Kidney (tissue), 14 donors: Measurements from ENCODE around the gene PKD1L1. TPM values are rescaled to one million over a fixed set of nuclear protein-coding genes. Genes with fewer than 3 reads are reported as not detected.

Experiments used
- DNase-seq, 5 donors: peaks; one replicate each; pipeline ENCODE4 v3.0.0-alpha.2; 2013 to 2020
- FAIRE-seq: peaks from 2 replicates; lab custom pipeline; 2012; peaks lifted over from hg19 to GRCh38; lab: Jason Lieb, UNC
- H3K27ac ChIP-seq, 2 donors: one replicate each; pipeline ENCODE4 v1.7.0; 2013; ENCODE audit warnings: low read depth in 2 of 2, low read length in 2 of 2, inconsistent platforms in 1 of 2
- H3K27me3 ChIP-seq: one replicate; pipeline ENCODE4 v1.7.1; 2013; ENCODE audit warnings: low read length, inconsistent platforms; ENCODE audit not compliant: control insufficient read depth, insufficient read depth
- H3K36me3 ChIP-seq, 3 donors: one replicate each; pipeline versions ENCODE4 v1.7.0 to v1.7.1; 2013; ENCODE audit warnings: low read length in 3 of 3, control low read depth in 1 of 3, inconsistent platforms in 1 of 3; ENCODE audit not compliant: insufficient read depth in 3 of 3, control insufficient read depth in 2 of 3
- H3K4me1 ChIP-seq, 3 donors: one replicate each; pipeline versions ENCODE4 v1.7.0 to v1.7.1; 2013; ENCODE audit warnings: low read length in 3 of 3, inconsistent platforms in 1 of 3, low read depth in 1 of 3; ENCODE audit not compliant: control insufficient read depth in 2 of 3, insufficient read depth in 2 of 3
- H3K4me3 ChIP-seq, 3 donors: one replicate each; pipeline versions ENCODE4 v1.7.0 to v1.8.1; 2013; ENCODE audit warnings: low read length in 3 of 3, control low read depth in 1 of 3, inconsistent platforms in 1 of 3
- H3K9ac ChIP-seq, 3 donors: one replicate each; pipeline versions ENCODE4 v1.7.0 to v1.7.1; 2013; ENCODE audit warnings: low read length in 3 of 3, control low read depth in 1 of 3, inconsistent platforms in 1 of 3
- H3K9me3 ChIP-seq, 3 donors: one replicate each; pipeline versions ENCODE4 v1.7.0 to v1.7.1; 2013; ENCODE audit warnings: low read length in 3 of 3, control low read depth in 1 of 3, inconsistent platforms in 1 of 3; ENCODE audit not compliant: control insufficient read depth in 2 of 3, insufficient read depth in 1 of 3
- CTCF ChIP-seq: IDR thresholded peaks from 3 replicates; pipeline ENCODE4 v1.5.1; 2012; ENCODE audit warnings: mild to moderate bottlenecking, moderate library complexity, borderline replicate concordance; ENCODE audit not compliant: insufficient read depth; ENCODE audit errors: extremely low read depth
- intact Hi-C: fragments of 100-400 bp; cut with DNase I; formaldehyde crosslinking; loops from one replicate; pipeline ENCODE4 v1.11.1; 2022
- polyA plus RNA-seq: library from polyadenylated mRNA; stranded (reverse); fragments of 350-450 nt; fragmentation: Illumina TruSeq; extraction: RNeasy Lipid Tissue Mini Kit (QIAGEN cat#74804); gene quantifications from one replicate; pipeline ENCODE4 v1.2.3, GENCODE V29; 2014; ENCODE audit warnings: low read depth, low replicate concordance; ENCODE audit not compliant: insufficient read depth
- total RNA-seq: library from RNA; stranded (reverse); fragmentation: NEBNext Ultra II Directional; extraction: Animal tissue kit (Norgen Biotek cat#: 25700); gene quantifications from one replicate; pipeline ENCODE4 v1.2.1, GENCODE V29; 2021
- donor health status: control.
- donor health status: control.
- donor health status: control.
- donor health status: control.
- donor health status: control.
- donor health status: DM: yes; HTN: yes; CAD: no.
- donor health status: Normal renal cell carcinoma (clear cell type).

PKD1L1 gene
- total and polyA plus RNA-seq, 2 donors from 2014 or later, result 0.32 to 0.82 TPM

- intact Hi-C loops, result no loop called here
- Histone ChIP-seq H3K9me3 (no peaks in the 10 kb centered on the region), H3K27ac (no peak overlapping the region), H3K4me3 (no peak overlapping the region), H3K27me3 (no peaks in the 10 kb centered on the region), H3K4me1 (peaks cover 0 to 2% (median 0%) of the 10 kb centered on the region in 3 donors), H3K9ac (no peak overlapping the region), H3K36me3 (peaks cover 0 to 10% (median 4%) of the 10 kb centered on the region in 3 donors)
- FAIRE-seq (no peak), DNase-seq (no peak)
- no peak for TF ChIP-seq CTCF
These were observed 4.0 kb upstream of the PKD1L1 start for GRCh38 chr7:47952224-47952623.

GRCh38 chr7:47951374-47951773, 3.1 kb upstream of the PKD1L1 start:
- no peak for DNase-seq
- Histone ChIP-seq H3K4me1 (peaks cover 0 to 4% (median 0%) of the 10 kb centered on the region in 3 donors), H3K9ac (no peak overlapping the region), H3K27me3 (no peaks in the 10 kb centered on the region), H3K36me3 (peaks cover 0 to 10% (median 4%) of the 10 kb centered on the region in 3 donors), H3K9me3 (no peaks in the 10 kb centered on the region), H3K4me3 (no peak overlapping the region), H3K27ac (no peak overlapping the region)
- intact Hi-C loops, result no loop called here
- FAIRE-seq, result no peak
- no peak for TF ChIP-seq CTCF

GRCh38 chr7:47950714-47951113, 2.4 kb upstream of the PKD1L1 start:
- no peak overlapping the region for H3K27ac ChIP-seq
- TF ChIP-seq CTCF, result no peak
- intact Hi-C loops, result no loop called here
- no peak overlapping the region for H3K4me3 ChIP-seq
- peaks cover 0 to 6% (median 0%) of the 10 kb centered on the region in 3 donors for H3K4me1 ChIP-seq
- no peak overlapping the region for H3K9ac ChIP-seq
- no peaks in the 10 kb centered on the region for H3K27me3 ChIP-seq
- DNase-seq (no peak), FAIRE-seq (no peak)
- no peaks in the 10 kb centered on the region for H3K9me3 ChIP-seq
- H3K36me3 ChIP-seq, result peaks cover 0 to 10% (median 4%) of the 10 kb centered on the region in 3 donors

- H3K9ac ChIP-seq, result no peak overlapping the region
- FAIRE-seq (no peak), DNase-seq (no peak)
- intact Hi-C loops, result loop anchor here (10.0 kb wide), 1 partner anchor 155 kb away; no protein-coding TSS in a partner anchor
- H3K4me1 ChIP-seq, result peaks cover 0 to 6% (median 0%) of the 10 kb centered on the region in 3 donors
- no peaks in the 10 kb centered on the region for H3K9me3 ChIP-seq
- no peak overlapping the region for H3K4me3 ChIP-seq
- H3K27ac ChIP-seq, result no peak overlapping the region
- TF ChIP-seq CTCF, result no peak
- H3K27me3 ChIP-seq, result no peaks in the 10 kb centered on the region
- H3K36me3 ChIP-seq, result peaks cover 0 to 8% (median 2%) of the 10 kb centered on the region in 3 donors
These were observed 1.4 kb upstream of the PKD1L1 start for GRCh38 chr7:47949703-47950102.
